GF-D8 (cell line): ENCODE data around the gene CHGA.

Source experiments
- DNase-seq: peaks from one replicate; lab custom pipeline; 2025; lab: John Stamatoyannopoulos, UW

CHGA gene

GRCh38 chr14:92922883-92923743, at the start of gene CHGA:
TSS of gene CHGA (plus strand) at chr14:92923150. CDS start at chr14:92923360, 210 bp downstream.
- no peak for DNase-seq

GRCh38 chr14:92874962-92875661, 47.8 kb upstream of the CHGA start:
- no peak for DNase-seq

- DNase-seq, result no peak
Observed at GRCh38 chr14:92877757-92878431, 45.1 kb upstream of the CHGA start.

GRCh38 chr14:92880351-92880750, 42.6 kb upstream of the CHGA start:
- no peak for DNase-seq

GRCh38 chr14:92880851-92881250, 42.1 kb upstream of the CHGA start:
- DNase-seq, result no peak

GRCh38 chr14:92883066-92883465, 39.9 kb upstream of the CHGA start:
- DNase-seq, result no peak

GRCh38 chr14:92884410-92884809, 38.5 kb upstream of the CHGA start:
- no peak for DNase-seq

- DNase-seq, result no peak
Observed at GRCh38 chr14:92885279-92886061, 37.5 kb upstream of the CHGA start.

GRCh38 chr14:92886337-92886736, 36.6 kb upstream of the CHGA start:
- DNase-seq, result no peak

- no peak for DNase-seq
Observed at GRCh38 chr14:92887157-92887556, 35.8 kb upstream of the CHGA start.

- no peak for DNase-seq
Observed at GRCh38 chr14:92888896-92889295, 34.1 kb upstream of the CHGA start.

- DNase-seq, result no peak
Observed at GRCh38 chr14:92890830-92891588, 31.9 kb upstream of the CHGA start.

GRCh38 chr14:92892589-92892988, 30.4 kb upstream of the CHGA start:
- DNase-seq, result no peak

GRCh38 chr14:92895352-92895878, 27.5 kb upstream of the CHGA start:
- DNase-seq, result no peak

GRCh38 chr14:92897922-92898565, 24.9 kb upstream of the CHGA start:
- no peak for DNase-seq

- DNase-seq, result no peak
Observed at GRCh38 chr14:92898566-92899131, 24.3 kb upstream of the CHGA start.

- DNase-seq, result no peak
Observed at GRCh38 chr14:92900660-92901059, 22.3 kb upstream of the CHGA start.

GRCh38 chr14:92902191-92902590, 20.8 kb upstream of the CHGA start:
- no peak for DNase-seq

- DNase-seq, result no peak
Observed at GRCh38 chr14:92902726-92903125, 20.2 kb upstream of the CHGA start.

- DNase-seq, result no peak
Observed at GRCh38 chr14:92903359-92903758, 19.6 kb upstream of the CHGA start.
